MM.1S (cell line): ENCODE measurements around the gene SEL1L.
A peak's percentile ranks its signal among the peaks of the same experiment; 100 is the strongest.

Experiments used
- DNase-seq: peaks from one replicate; pipeline ENCODE4 v3.0.0-alpha.2; 2015
- H2AFZ ChIP-seq: fragments of 300-600 bp; sonication (generic); 2 replicates; pipeline ENCODE4 v1.6.0; 2016; ENCODE audit warnings: antibody characterized with exemption, low read length
- H3F3A ChIP-seq: fragments of 300-600 bp; sonication (generic); 2 replicates; pipeline ENCODE4 v1.6.1; 2016; ENCODE audit warnings: mild to moderate bottlenecking, antibody characterized with exemption, low read length, moderate library complexity, mixed read lengths; ENCODE audit not compliant: insufficient read depth
- H3K27ac ChIP-seq: fragments of 300-600 bp; sonication (generic); 2 replicates; pipeline ENCODE4 v1.5.1; 2016; ENCODE audit warnings: mild to moderate bottlenecking, low read length
- H3K27me3 ChIP-seq: fragments of 300-600 bp; sonication (generic); replicated peaks from 2 replicates; pipeline ENCODE4 v1.6.0; 2016; ENCODE audit warnings: low read length; ENCODE audit not compliant: insufficient read depth
- H3K36me3 ChIP-seq: fragments of 300-600 bp; sonication (generic); replicated peaks from 2 replicates; pipeline ENCODE4 v1.6.1; 2016; ENCODE audit warnings: mild to moderate bottlenecking, low read length, mixed read lengths; ENCODE audit not compliant: insufficient read depth
- H3K4me1 ChIP-seq: fragments of 300-600 bp; sonication (generic); 2 replicates; pipeline ENCODE4 v1.6.1; 2016; ENCODE audit warnings: low read length, mixed read lengths
- H3K4me2 ChIP-seq: fragments of 300-600 bp; sonication (generic); 2 replicates; pipeline ENCODE4 v1.6.0; 2016; ENCODE audit warnings: low read depth, low read length
- H3K4me3 ChIP-seq: fragments of 300-600 bp; sonication (generic); 2 replicates; pipeline ENCODE4 v1.5.1; 2016; ENCODE audit warnings: low read length, mixed read lengths
- H3K79me2 ChIP-seq: fragments of 300-600 bp; sonication (generic); 2 replicates; pipeline ENCODE4 v1.6.1; 2016; ENCODE audit warnings: mixed run types, low read length, mixed read lengths
- H3K9ac ChIP-seq: fragments of 300-600 bp; sonication (generic); 2 replicates; pipeline ENCODE4 v1.6.1; 2016; ENCODE audit warnings: low read length, mixed read lengths
- H3K9me2 ChIP-seq: fragments of 300-600 bp; sonication (generic); replicated peaks from 2 replicates; pipeline ENCODE4 v1.6.1; 2016; ENCODE audit warnings: mild to moderate bottlenecking, low read length, mixed read lengths; ENCODE audit not compliant: insufficient read depth
- H3K9me3 ChIP-seq: fragments of 300-600 bp; sonication (generic); replicated peaks from 2 replicates; pipeline ENCODE4 v1.6.1; 2016; ENCODE audit warnings: mild to moderate bottlenecking, low read length, mixed read lengths; ENCODE audit not compliant: insufficient read depth
- H4K20me1 ChIP-seq: fragments of 300-600 bp; sonication (generic); 2 replicates; pipeline ENCODE4 v1.6.1; 2016; ENCODE audit warnings: mild to moderate bottlenecking, low read length, moderate library complexity, mixed read lengths; ENCODE audit not compliant: insufficient read depth
- CTCF ChIP-seq: fragments of 300-600 bp; sonication (generic); IDR thresholded peaks from 2 replicates; pipeline ENCODE4 v1.5.1; 2016; ENCODE audit warnings: antibody characterized with exemption, low read length, mixed read lengths
- EZH2 ChIP-seq: fragments of 300-600 bp; sonication (generic); optimal IDR thresholded peaks from 2 replicates; pipeline ENCODE3; 2017; ENCODE audit warnings: low read depth, mild to moderate bottlenecking, antibody characterized with exemption, low read length, mixed read lengths
- EZH2phosphoT487 ChIP-seq: fragments of 300-600 bp; sonication (generic); IDR thresholded peaks from 2 replicates; pipeline ENCODE4 v1.6.1; 2018; ENCODE audit warnings: antibody characterized with exemption, low read length

SEL1L gene

GRCh38 chr14:81452341-81453133 lies 81.1 kb downstream of the SEL1L start:
- no peaks in the 10 kb centered on the region for H3K4me1 ChIP-seq
- H3F3A ChIP-seq, result no peaks in the 10 kb centered on the region
- DNase-seq, result no peak
- H3K27me3 ChIP-seq, result no peaks in the 10 kb centered on the region
- H3K4me3 ChIP-seq, result no peak overlapping the region
- no peaks in the 10 kb centered on the region for H3K79me2 ChIP-seq
- no peak overlapping the region for H3K27ac ChIP-seq
- H3K4me2 ChIP-seq, result peak overlapping the region; percentile 25; the same call in 1 of the 2 replicates
- no peaks in the 10 kb centered on the region for H3K9me3 ChIP-seq
- no peak overlapping the region for H3K9ac ChIP-seq
- H3K9me2 ChIP-seq, result no peaks in the 10 kb centered on the region
- H4K20me1 ChIP-seq, result no peaks in the 10 kb centered on the region
- TF ChIP-seq EZH2 (no peak), CTCF (no peak), EZH2phosphoT487 (no peak)
- no peaks in the 10 kb centered on the region for H3K36me3 ChIP-seq
- H2AFZ ChIP-seq, result 0 out of 2 replicates have a peak overlapping the region, but pooled peaks have one; percentile 40

- H3F3A ChIP-seq, result no peaks in the 10 kb centered on the region
Measured at GRCh38 chr14:81450976-81451375, 82.7 kb downstream of the SEL1L start.

GRCh38 chr14:81450100-81450531 lies 83.5 kb downstream of the SEL1L start:
- DNase-seq, result no peak
- H3K4me3 ChIP-seq, result no peak overlapping the region
- no peak overlapping the region for H3K9ac ChIP-seq
- H3K27me3 ChIP-seq, result no peaks in the 10 kb centered on the region
- no peaks in the 10 kb centered on the region for H3K36me3 ChIP-seq
- no peaks in the 10 kb centered on the region for H4K20me1 ChIP-seq
- H3K4me2 ChIP-seq, result no peak overlapping the region
- no peaks in the 10 kb centered on the region for H3K4me1 ChIP-seq
- H3K27ac ChIP-seq, result no peak overlapping the region
- H3K9me2 ChIP-seq, result no peaks in the 10 kb centered on the region
- no peak overlapping the region for H2AFZ ChIP-seq
- TF ChIP-seq EZH2 (no peak), EZH2phosphoT487 (no peak), CTCF (no peak)
- no peaks in the 10 kb centered on the region for H3K79me2 ChIP-seq
- H3K9me3 ChIP-seq, result no peaks in the 10 kb centered on the region
- no peaks in the 10 kb centered on the region for H3F3A ChIP-seq

More at GRCh38 chr14:81450976-81451375, 82.7 kb downstream of the SEL1L start:
- no peaks in the 10 kb centered on the region for H3K27me3 ChIP-seq
- H2AFZ ChIP-seq, result no peak overlapping the region
- no peak for TF ChIP-seq EZH2
- no peak for TF ChIP-seq EZH2phosphoT487
- TF ChIP-seq CTCF, result no peak
- no peaks in the 10 kb centered on the region for H3K36me3 ChIP-seq
- no peaks in the 10 kb centered on the region for H4K20me1 ChIP-seq
- no peaks in the 10 kb centered on the region for H3K9me3 ChIP-seq
- no peaks in the 10 kb centered on the region for H3K79me2 ChIP-seq
- H3K4me1 ChIP-seq, result no peaks in the 10 kb centered on the region
- H3K4me3 ChIP-seq, result no peak overlapping the region
- H3K4me2 ChIP-seq, result no peak overlapping the region
- no peak overlapping the region for H3K27ac ChIP-seq
- no peaks in the 10 kb centered on the region for H3K9me2 ChIP-seq
- no peak for DNase-seq
- no peak overlapping the region for H3K9ac ChIP-seq
